GM10266 (cell line): ENCODE results near the gene TMEM72.

Source experiments
- DNase-seq: peaks from one replicate; pipeline ENCODE4 v3.0.0; 2012; ENCODE audit errors: extremely low spot score
- TF ChIP-seq, protein P1 (sequence below): IDR thresholded peaks from 2 replicates; pipeline ENCODE4 v1.5.1; 2012; ENCODE audit warnings: mild to moderate bottlenecking, low read depth; ENCODE audit not compliant: control insufficient read depth, insufficient read depth; ENCODE audit errors: missing control alignments

The TMEM72 gene

DNA sequence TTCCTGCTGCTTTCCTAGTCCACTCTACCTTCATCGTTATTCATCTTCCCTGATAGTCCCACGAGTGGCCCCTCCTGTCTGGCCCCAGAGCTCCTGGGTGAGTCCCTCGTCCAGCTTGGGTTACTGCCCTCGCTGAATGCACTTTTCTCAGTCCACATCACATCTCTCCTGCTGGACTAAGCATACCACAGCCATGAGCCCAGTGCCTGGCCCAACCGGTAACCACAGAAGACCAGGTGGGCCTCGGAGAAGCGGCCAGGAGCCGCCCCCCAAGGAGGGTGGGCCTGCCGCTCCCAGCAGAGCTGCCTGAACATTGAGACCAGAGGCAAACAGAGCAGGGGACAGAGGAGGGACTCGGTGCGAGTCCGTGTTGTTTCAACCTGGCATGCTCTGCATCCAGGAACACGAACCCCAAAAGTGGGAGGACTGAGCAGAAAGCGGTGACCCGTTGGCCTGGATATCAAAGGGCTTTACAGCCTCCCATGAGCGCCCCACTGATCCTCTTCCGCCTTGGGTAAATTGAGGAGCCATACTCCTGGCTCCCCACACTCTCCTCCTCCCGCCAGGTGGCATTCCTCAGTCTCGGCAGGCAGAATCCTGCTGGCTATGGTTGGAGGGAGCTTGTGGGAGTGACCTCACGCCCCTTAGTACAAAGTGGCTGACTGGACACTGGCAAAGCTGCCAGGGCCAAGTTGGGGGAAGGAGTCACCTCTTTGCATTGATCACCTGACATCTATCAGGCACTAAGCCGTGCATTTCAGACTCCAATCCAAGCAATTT lies 13.3 kb downstream of the TMEM72 start:
- no peak for DNase-seq
- TF ChIP-seq, protein P1, sequence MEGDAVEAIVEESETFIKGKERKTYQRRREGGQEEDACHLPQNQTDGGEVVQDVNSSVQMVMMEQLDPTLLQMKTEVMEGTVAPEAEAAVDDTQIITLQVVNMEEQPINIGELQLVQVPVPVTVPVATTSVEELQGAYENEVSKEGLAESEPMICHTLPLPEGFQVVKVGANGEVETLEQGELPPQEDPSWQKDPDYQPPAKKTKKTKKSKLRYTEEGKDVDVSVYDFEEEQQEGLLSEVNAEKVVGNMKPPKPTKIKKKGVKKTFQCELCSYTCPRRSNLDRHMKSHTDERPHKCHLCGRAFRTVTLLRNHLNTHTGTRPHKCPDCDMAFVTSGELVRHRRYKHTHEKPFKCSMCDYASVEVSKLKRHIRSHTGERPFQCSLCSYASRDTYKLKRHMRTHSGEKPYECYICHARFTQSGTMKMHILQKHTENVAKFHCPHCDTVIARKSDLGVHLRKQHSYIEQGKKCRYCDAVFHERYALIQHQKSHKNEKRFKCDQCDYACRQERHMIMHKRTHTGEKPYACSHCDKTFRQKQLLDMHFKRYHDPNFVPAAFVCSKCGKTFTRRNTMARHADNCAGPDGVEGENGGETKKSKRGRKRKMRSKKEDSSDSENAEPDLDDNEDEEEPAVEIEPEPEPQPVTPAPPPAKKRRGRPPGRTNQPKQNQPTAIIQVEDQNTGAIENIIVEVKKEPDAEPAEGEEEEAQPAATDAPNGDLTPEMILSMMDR: no peak

DNA sequence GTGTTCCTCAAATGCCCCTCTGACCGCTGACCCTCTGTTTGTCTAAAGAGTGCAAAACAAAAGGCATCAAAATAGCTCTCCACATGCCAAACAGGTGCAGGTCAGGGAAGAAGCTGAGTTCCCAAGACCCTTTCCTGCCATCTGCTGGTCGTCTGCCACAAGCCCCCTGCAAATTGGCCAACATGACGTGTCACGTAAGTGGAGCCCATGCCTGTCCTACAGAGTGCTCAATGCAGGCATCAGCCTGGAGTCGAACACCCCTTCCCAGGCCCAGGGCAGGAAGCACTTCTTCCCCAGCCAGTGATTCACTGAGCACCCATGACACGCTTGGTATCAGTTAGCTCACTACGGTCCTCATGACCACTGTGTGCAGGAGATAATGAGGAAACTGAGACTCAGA lies 14.1 kb downstream of the TMEM72 start:
- DNase-seq: no peak
- TF ChIP-seq, protein P1: peak; percentile 28

DNA sequence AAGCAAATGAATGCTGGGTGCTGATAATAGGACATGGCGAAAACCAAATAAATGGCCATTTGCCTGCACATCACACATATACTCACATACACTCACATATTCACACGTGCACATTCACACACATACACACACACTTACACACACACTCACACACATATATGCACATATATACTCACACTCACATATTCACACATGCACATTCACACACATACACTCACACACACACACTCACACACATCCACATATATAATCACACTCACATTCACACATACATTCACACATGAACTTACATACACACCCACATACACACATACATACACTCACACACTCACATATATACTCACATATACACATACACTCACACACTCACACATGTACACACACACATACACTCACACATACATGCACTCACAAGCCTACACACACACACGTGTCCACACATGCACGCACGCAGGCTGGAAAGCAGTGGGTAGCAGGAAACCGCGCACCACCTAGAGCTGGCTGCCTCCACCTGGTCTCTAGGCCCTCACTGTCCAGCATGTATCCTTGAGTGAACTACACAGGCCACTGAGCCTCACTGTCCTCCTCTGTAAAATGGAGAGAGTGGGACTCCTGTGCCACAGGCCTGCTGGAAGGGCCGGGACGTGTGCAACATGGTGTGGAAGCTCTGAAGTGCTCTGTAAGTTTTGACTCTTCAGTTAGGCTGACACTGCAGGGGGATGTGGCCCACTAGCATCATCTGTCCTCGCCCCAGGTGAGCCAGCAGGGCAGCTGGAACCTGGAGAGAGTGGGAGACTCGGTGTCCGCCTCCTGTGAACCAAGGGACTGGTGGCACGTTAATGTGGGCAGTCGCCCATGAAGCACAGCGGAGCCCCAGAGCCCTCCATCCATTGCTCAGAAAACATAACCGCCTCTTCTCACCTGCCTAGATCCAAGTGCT lies 14.9 kb downstream of the TMEM72 start:
- no peak for DNase-seq
- TF ChIP-seq, protein P1: no peak

DNA sequence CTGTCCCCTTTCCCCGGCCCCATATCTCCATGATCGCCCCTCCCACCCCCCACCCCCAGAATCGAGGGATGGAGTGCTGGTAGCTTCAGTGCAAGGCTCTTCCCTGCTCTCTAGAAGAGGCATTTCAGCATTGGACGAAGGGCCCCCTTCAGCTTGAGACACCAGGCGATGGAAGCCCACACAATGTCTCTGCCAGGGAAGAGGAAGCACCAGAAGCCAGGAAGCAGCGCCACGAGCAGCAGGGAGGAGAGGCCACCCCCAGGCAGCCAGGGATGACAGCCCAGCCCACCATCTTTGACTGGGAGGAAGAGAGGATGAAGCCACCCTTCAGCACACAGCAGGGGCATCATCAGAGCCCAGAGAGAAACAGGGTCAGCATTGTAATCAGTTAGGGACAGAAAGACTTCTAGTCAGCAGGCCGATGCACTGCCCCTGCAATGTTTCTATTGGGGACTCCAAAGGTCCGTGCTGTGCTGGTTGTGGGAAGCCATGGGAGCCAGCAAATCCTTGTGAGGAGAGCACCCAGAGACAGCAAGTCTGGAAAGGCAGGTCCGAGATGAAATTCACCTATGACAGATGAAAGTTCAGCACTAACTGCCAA lies 15.7 kb downstream of the TMEM72 start:
- no peak for DNase-seq
- TF ChIP-seq, protein P1: no peak

DNA sequence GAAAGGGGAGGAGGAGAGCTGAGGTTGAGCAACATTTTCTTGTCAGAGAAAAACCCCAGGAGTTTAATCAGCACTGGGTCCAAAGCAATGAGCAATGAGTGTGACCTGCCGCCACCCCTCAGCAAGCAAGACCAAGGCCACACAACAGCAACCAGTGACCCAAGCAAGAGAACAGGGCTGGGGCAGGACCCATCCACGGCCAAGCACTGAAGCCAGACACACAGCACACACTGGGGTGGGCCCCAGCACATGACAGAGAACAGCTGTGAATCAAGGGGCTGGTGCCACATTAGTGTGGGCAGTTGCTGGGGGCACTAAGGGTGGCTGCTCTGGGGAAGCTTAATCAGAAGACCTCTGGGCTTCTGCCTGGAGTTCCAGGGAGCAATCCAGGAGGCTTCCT lies 16.2 kb downstream of the TMEM72 start:
- DNase-seq: no peak
- TF ChIP-seq, protein P1: no peak

DNA sequence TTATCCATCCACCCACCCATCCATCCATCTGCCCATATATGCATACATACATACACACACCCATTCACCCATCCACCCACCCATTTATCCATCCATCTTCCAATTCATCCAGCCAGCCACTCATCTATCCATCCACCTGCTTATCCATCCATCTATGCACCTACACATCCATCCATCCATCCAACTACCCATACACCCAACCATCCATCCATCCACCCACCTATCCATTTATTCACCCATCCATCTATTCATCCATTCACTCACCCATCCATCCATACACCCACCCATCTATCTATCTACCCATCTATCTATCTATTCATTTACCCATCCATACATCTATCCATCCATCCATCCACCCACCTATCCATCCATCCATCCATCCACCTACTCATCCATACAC lies 17.3 kb downstream of the TMEM72 start:
- TF ChIP-seq, protein P1: no peak
- DNase-seq: no peak
